Kidney epithelial cell (primary cell): ENCODE data around the gene OVOL3. TPM values are rescaled to one million over a fixed set of nuclear protein-coding genes. Genes with fewer than 3 reads are reported as not detected.

Experiments
- DNase-seq: peaks from one replicate; pipeline ENCODE4 v3.0.0-alpha.2; 2010; ENCODE audit warnings: low read depth
- H3K27me3 ChIP-seq: 2 replicates; pipeline ENCODE4 v1.6.0; 2011; ENCODE audit warnings: low read length; ENCODE audit not compliant: control insufficient read depth, insufficient read depth
- H3K36me3 ChIP-seq: 2 replicates; pipeline ENCODE4 v1.5.1; 2011; ENCODE audit warnings: low read length; ENCODE audit not compliant: control insufficient read depth, insufficient read depth
- H3K4me3 ChIP-seq: 2 replicates; pipeline ENCODE4 v1.5.1; 2011; ENCODE audit warnings: low read depth, mild to moderate bottlenecking, control low read depth, low read length
- CTCF ChIP-seq: IDR thresholded peaks from 2 replicates; pipeline ENCODE4 v1.5.1; 2011; ENCODE audit warnings: mild to moderate bottlenecking, moderate library complexity, low read length, control low read depth, inconsistent platforms; ENCODE audit not compliant: insufficient read depth, poor library complexity, severe bottlenecking
- total RNA-seq: library from RNA; depleted of rRNA; stranded (reverse); fragments of >200 nt; gene quantifications from 2 replicates; pipeline ENCODE4 v1.2.3, GENCODE V29; 2015

The OVOL3 gene
- total RNA-seq, 1 donor from 2014 or later = not detected

GRCh38 chr19:36140304-36141038 lies 29.5 kb downstream of the OVOL3 start:
- no peak for DNase-seq
- peaks cover 4% of the 10 kb centered on the region for H3K36me3 ChIP-seq
- peak overlapping the region; percentile 91 for H3K4me3 ChIP-seq
- no peak for TF ChIP-seq CTCF
- no peaks in the 10 kb centered on the region for H3K27me3 ChIP-seq

DNA sequence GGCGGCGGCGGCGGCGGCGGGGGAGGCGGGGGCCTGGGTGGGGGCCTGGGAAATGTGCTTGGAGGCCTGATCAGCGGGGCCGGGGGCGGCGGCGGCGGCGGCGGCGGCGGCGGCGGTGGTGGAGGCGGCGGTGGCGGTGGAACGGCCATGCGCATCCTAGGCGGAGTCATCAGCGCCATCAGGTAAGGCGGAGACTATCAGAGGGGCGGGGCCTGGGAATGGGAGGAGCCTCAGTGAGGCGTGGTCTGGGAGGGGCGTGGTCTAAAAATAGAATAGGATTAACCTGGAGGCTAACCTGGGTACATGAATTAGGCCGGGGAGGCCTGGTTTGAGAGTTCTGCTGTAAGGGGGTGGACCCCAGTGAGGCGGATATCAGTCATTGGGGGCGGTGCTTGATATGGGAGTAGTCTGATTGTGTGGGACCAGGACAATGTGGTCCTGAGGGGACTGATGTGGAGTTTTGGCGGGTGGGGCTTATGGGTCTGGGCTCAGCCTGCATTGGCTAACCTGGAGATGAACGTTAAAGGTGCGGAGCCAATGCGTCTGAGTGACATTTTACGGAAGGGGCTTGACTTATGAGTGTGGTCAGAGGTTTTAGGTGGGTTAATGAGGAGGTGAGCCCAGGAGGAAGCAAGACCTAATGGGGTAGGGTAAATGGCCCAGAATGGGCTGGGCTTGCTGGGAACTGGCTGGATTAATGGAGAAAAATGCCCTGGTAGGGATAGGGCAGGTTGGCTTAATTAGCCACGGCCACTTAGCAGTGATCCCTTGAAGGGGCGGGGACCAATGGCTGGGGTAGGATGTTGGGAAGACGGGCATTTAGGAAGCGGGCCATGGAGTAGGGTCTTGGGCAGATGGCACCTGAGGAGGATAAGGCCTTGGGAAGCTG lies 30.3 kb downstream of the OVOL3 start:
- H3K36me3 ChIP-seq = peaks cover 9% of the 10 kb centered on the region
- H3K4me3 ChIP-seq = peak overlapping the region; percentile 91
- no peak for TF ChIP-seq CTCF
- no peaks in the 10 kb centered on the region for H3K27me3 ChIP-seq
- no peak for DNase-seq

DNA sequence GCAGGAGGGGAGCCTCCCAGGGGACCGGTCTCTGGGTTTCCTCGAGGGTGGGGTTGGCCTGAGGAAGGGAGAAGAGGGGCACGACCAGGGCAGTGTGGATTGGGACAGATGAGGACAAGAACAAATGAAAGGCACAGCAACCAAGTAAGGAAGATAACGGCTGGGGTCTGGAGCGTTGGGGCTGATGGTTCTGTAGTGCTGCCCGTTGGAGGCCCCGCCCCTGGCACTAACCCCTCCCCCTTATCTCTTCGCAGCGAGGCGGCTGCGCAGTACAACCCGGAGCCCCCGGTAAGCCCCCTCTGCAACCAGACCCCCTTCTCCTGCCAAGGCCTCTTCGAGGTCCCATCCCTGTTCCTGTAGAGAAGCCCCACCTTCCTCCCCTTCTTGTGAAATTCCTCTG lies 31.1 kb downstream of the OVOL3 start:
- no peak for TF ChIP-seq CTCF
- H3K36me3 ChIP-seq = peaks cover 11% of the 10 kb centered on the region
- H3K4me3 ChIP-seq = no peak overlapping the region
- no peaks in the 10 kb centered on the region for H3K27me3 ChIP-seq
- no peak for DNase-seq

GRCh38 chr19:36142496-36142895 lies 31.6 kb downstream of the OVOL3 start:
- no peak for TF ChIP-seq CTCF
- no peak for DNase-seq
- no peak overlapping the region for H3K4me3 ChIP-seq
- peaks cover 11% of the 10 kb centered on the region for H3K36me3 ChIP-seq
- H3K27me3 ChIP-seq = no peaks in the 10 kb centered on the region

GRCh38 chr19:36144624-36145023 lies 33.7 kb downstream of the OVOL3 start:
- no peak overlapping the region for H3K4me3 ChIP-seq
- H3K36me3 ChIP-seq = peaks cover 11% of the 10 kb centered on the region
- no peak for DNase-seq
- H3K27me3 ChIP-seq = no peaks in the 10 kb centered on the region
- no peak for TF ChIP-seq CTCF
